ENCODE data around the gene SFN. TPM values are rescaled to one million over a fixed set of nuclear protein-coding genes. Genes with fewer than 3 reads are reported as not detected.

Gene SFN

GRCh38 chr1:26907071-26907917, 44.3 kb downstream of the SFN start:
- peak overlapping the region; percentile 25 for H3K4me2 ChIP-seq (ENCODE audit: low read length)
- no peak overlapping the region for H3K4me3 ChIP-seq (ENCODE audit: low read length)
- no peaks in the 10 kb centered on the region for H3K36me3 ChIP-seq (ENCODE audit: insufficient read depth, low read length)
- H3K9ac ChIP-seq (ENCODE audit: low read depth, low read length) = no peak overlapping the region
- H3K9me3 ChIP-seq (replicated peaks; ENCODE audit: low read length) = no peaks in the 10 kb centered on the region
- peaks cover 8% of the 10 kb centered on the region for H3K4me1 ChIP-seq (ENCODE audit: control insufficient read depth, insufficient read depth, low read length)
- peaks cover 8% of the 10 kb centered on the region for H3K27me3 ChIP-seq (ENCODE audit: control insufficient read depth, insufficient read depth, low read length)

GRCh38 chr1:26909951-26910342, 47.0 kb downstream of the SFN start:
- Histone ChIP-seq H3K27me3 (ENCODE audit: control insufficient read depth, insufficient read depth, low read length) (peaks cover 8% of the 10 kb centered on the region), H3K36me3 (ENCODE audit: insufficient read depth, low read length) (no peaks in the 10 kb centered on the region), H3K4me2 (ENCODE audit: low read length) (no peak overlapping the region), H3K4me1 (ENCODE audit: control insufficient read depth, insufficient read depth, low read length) (peaks cover 8% of the 10 kb centered on the region), H3K4me3 (ENCODE audit: low read length) (no peak overlapping the region), H3K9me3 (replicated peaks; ENCODE audit: low read length) (no peaks in the 10 kb centered on the region), H3K9ac (ENCODE audit: low read depth, low read length) (no peak overlapping the region)

GRCh38 chr1:26910343-26911160, 47.6 kb downstream of the SFN start:
- H3K4me2 ChIP-seq (ENCODE audit: low read length) = no peak overlapping the region
- H3K9me3 ChIP-seq (replicated peaks; ENCODE audit: low read length) = no peaks in the 10 kb centered on the region
- H3K36me3 ChIP-seq (ENCODE audit: insufficient read depth, low read length) = no peaks in the 10 kb centered on the region
- peaks cover 8% of the 10 kb centered on the region for H3K27me3 ChIP-seq (ENCODE audit: control insufficient read depth, insufficient read depth, low read length)
- no peak overlapping the region for H3K4me3 ChIP-seq (ENCODE audit: low read length)
- H3K4me1 ChIP-seq (ENCODE audit: control insufficient read depth, insufficient read depth, low read length) = peaks cover 8% of the 10 kb centered on the region
- no peak overlapping the region for H3K9ac ChIP-seq (ENCODE audit: low read depth, low read length)

- no peak overlapping the region for H3K9ac ChIP-seq (ENCODE audit: low read depth, low read length)
- no peak overlapping the region for H3K4me2 ChIP-seq (ENCODE audit: low read length)
- peaks cover 8% of the 10 kb centered on the region for H3K4me1 ChIP-seq (ENCODE audit: control insufficient read depth, insufficient read depth, low read length)
- H3K36me3 ChIP-seq (ENCODE audit: insufficient read depth, low read length) = no peaks in the 10 kb centered on the region
- peaks cover 8% of the 10 kb centered on the region for H3K27me3 ChIP-seq (ENCODE audit: control insufficient read depth, insufficient read depth, low read length)
- no peaks in the 10 kb centered on the region for H3K9me3 ChIP-seq (replicated peaks; ENCODE audit: low read length)
- no peak overlapping the region for H3K4me3 ChIP-seq (ENCODE audit: low read length)
Measured at GRCh38 chr1:26911399-26912146, 48.6 kb downstream of the SFN start.

- H3K9ac ChIP-seq (ENCODE audit: low read depth, low read length) = no peak overlapping the region
- peaks cover 8% of the 10 kb centered on the region for H3K27me3 ChIP-seq (ENCODE audit: control insufficient read depth, insufficient read depth, low read length)
Measured at GRCh38 chr1:26912147-26912490, 49.2 kb downstream of the SFN start.

GRCh38 chr1:26913389-26913753, 50.4 kb downstream of the SFN start:
- no peak overlapping the region for H3K4me2 ChIP-seq (ENCODE audit: low read length)
- no peak overlapping the region for H3K9ac ChIP-seq (ENCODE audit: low read depth, low read length)
- peaks cover 8% of the 10 kb centered on the region for H3K27me3 ChIP-seq (ENCODE audit: control insufficient read depth, insufficient read depth, low read length)
- no peak overlapping the region for H3K4me3 ChIP-seq (ENCODE audit: low read length)
- H3K36me3 ChIP-seq (ENCODE audit: insufficient read depth, low read length) = no peaks in the 10 kb centered on the region
- no peaks in the 10 kb centered on the region for H3K9me3 ChIP-seq (replicated peaks; ENCODE audit: low read length)
- H3K4me1 ChIP-seq (ENCODE audit: control insufficient read depth, insufficient read depth, low read length) = no peaks in the 10 kb centered on the region

More at GRCh38 chr1:26912147-26912490, 49.2 kb downstream of the SFN start:
- Histone ChIP-seq H3K9me3 (replicated peaks; ENCODE audit: low read length) (no peaks in the 10 kb centered on the region), H3K36me3 (ENCODE audit: insufficient read depth, low read length) (no peaks in the 10 kb centered on the region), H3K4me2 (ENCODE audit: low read length) (no peak overlapping the region), H3K4me3 (ENCODE audit: low read length) (no peak overlapping the region), H3K4me1 (ENCODE audit: control insufficient read depth, insufficient read depth, low read length) (peaks cover 7% of the 10 kb centered on the region)

Small RNAs within 50 kb of the gene (small RNA-seq; reads per million reads assigned to genes)
- gene RN7SL165P = not detected

Measured in skeletal muscle satellite cell (primary cell).